Measurements from ENCODE around the gene ABR. TPM values are rescaled to one million over a fixed set of nuclear protein-coding genes. Genes with fewer than 3 reads are reported as not detected.

Gene ABR
- total and polyA plus RNA-seq, 2 of the 8 experiments (the other 6 are each of a cell fraction or from before 2014, with no cell fraction given) = 44.8 to 47.2 TPM

DNA sequence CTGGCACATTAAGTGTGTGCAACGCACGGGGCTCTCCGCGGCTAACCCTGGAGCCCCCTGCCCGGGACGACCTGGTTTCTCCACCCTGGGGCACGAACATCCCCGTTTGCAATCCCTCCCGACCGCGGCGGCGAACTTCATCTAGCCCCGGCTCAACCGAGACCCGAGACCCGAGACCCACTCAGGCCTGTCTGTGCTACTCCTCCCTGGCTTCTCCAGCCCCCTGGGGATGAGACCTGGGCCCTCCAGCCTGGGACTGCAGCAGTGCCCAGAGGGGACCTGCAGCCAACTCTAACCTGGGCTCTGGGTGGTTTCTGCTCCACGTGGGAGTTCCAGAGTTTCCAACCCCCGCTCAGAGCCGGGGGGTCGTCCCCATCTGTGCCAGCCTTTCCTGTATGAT is 109.4 kb downstream of the ABR start:
- FAIRE-seq (no peak), DNase-seq (ENCODE audit: low read depth in 1 of 2, low spot score in 2 of 2) (no peak)
- 93% methylated on average over 21 of the region's 21 CpGs; no CpG with 5 or more reads in 1 of the 2 experiments for WGBS, 2 experiments (ENCODE audit: extremely low coverage in 1 of 2, insufficient coverage in 1 of 2, insufficient read length in 1 of 2, insufficient replicate concordance in 2 of 2, low coverage in 1 of 2, low lambda C conversion rate in 2 of 2, missing lambda C conversion rate in 1 of 2)
- H2BK15ac ChIP-seq (ENCODE audit: low read length) = no peak overlapping the region
- H4K91ac ChIP-seq (replicated peaks; ENCODE audit: insufficient read length, low read length) = no peak overlapping the region
- H2BK120ac ChIP-seq (replicated peaks; ENCODE audit: low read depth, low read length) = no peak overlapping the region
- no peak overlapping the region for H3K18ac ChIP-seq (ENCODE audit: extremely low read depth, low read length)
- H2AK5ac ChIP-seq (ENCODE audit: low read depth, low read length) = no peak overlapping the region
- H3K4me2 ChIP-seq (ENCODE audit: insufficient read depth in 1 of 2, low read depth in 2 of 2, low read length in 2 of 2) = no peak overlapping the region
- H3K9ac ChIP-seq (replicated peaks in 1 of 4; ENCODE audit: extremely low read depth in 1 of 4, low read depth in 3 of 4, low read length in 3 of 4) = no peak overlapping the region
- POLR2A ChIA-PET (ENCODE audit: partially characterized antibody) = no interaction called here
- H4K5ac ChIP-seq (ENCODE audit: insufficient read length, low read depth, low read length) = no peak overlapping the region
- H3K23ac ChIP-seq (ENCODE audit: insufficient read length) = no peak overlapping the region
- CTCF ChIA-PET (ENCODE audit: partially characterized antibody) = no interaction called here
- H3K4me3 ChIP-seq (ENCODE audit: extremely low read depth in 1 of 4, insufficient read depth in 2 of 4, low read depth in 3 of 4, low read length in 4 of 4) = no peak overlapping the region
- H2BK5ac ChIP-seq (ENCODE audit: low read depth, low read length) = no peak overlapping the region
- H3K4ac ChIP-seq (replicated peaks; ENCODE audit: insufficient read length, low read depth, low read length) = no peak overlapping the region
- peaks cover 0 to 8% (median 0%) of the 10 kb centered on the region in 4 experiments; a peak in 3 of 7 replicates for H3K4me1 ChIP-seq (replicated peaks in 1 of 4; ENCODE audit: control insufficient read depth in 3 of 4, insufficient read depth in 4 of 4, low read length in 3 of 4)
- no peak overlapping the region for H2BK12ac ChIP-seq (ENCODE audit: low read depth, low read length)
- H3K79me1 ChIP-seq (ENCODE audit: low read depth, low read length) = no peaks in the 10 kb centered on the region
- H3K56ac ChIP-seq (replicated peaks; ENCODE audit: insufficient read length, low read depth, low read length) = no peak overlapping the region
- H4K20me1 ChIP-seq (replicated peaks in 1 of 2; ENCODE audit: control insufficient read depth in 1 of 2, insufficient read depth in 2 of 2, low read length in 2 of 2) = no peaks in the 10 kb centered on the region
- no peaks in the 10 kb centered on the region for H3K9me3 ChIP-seq (ENCODE audit: insufficient read depth in 2 of 2, low read depth in 1 of 2, low read length in 1 of 2)
- no peak overlapping the region for H3K14ac ChIP-seq (ENCODE audit: insufficient read length)
- no peak overlapping the region for H2BK20ac ChIP-seq (ENCODE audit: low read length)
- peaks cover 0 to 3% (median 1%) of the 10 kb centered on the region in 4 experiments; a peak in 5 of 8 replicates for H3K36me3 ChIP-seq (ENCODE audit: control insufficient read depth in 2 of 4, insufficient read depth in 4 of 4, low read length in 3 of 4)
- TF ChIP-seq KDM1A (IDR thresholded peaks at IDR 0.05; ENCODE audit: borderline replicate concordance, low read length) (no peak), RBBP5 (IDR thresholded peaks at IDR 0.05; ENCODE audit: borderline replicate concordance, low read depth, low read length) (no peak)
- H3K79me2 ChIP-seq (ENCODE audit: control insufficient read depth in 1 of 2, insufficient read depth in 2 of 2, low read length in 2 of 2) = no peaks in the 10 kb centered on the region
- H3K27me3 ChIP-seq (replicated peaks in 1 of 4; ENCODE audit: control insufficient read depth in 3 of 4, extremely low read depth in 1 of 4, insufficient read depth in 3 of 4, low read length in 3 of 4) = no peaks in the 10 kb centered on the region
- H3K23me2 ChIP-seq (ENCODE audit: low read depth, low read length) = no peaks in the 10 kb centered on the region
- H3K27ac ChIP-seq (ENCODE audit: low read depth, low read length) = no peak overlapping the region
- H4K8ac ChIP-seq (ENCODE audit: extremely low read depth, insufficient read depth, low read length) = no peak overlapping the region
- H2AFZ ChIP-seq (ENCODE audit: low read length) = no peak overlapping the region
